Stimulated activated CD8-positive, alpha-beta memory T cell treated with anti-CD3 and anti-CD28 coated beads, Interleukin-12 subunit alpha, Interleukin-12 subunit beta, amount 100 ng/mL, for 24 hours (primary cell): ENCODE data around the gene WDR87.
"Not testable (repeated sequence)": the region's sequence is repeated elsewhere in the genome, so short reads cannot be mapped to it uniquely, and the experiment has no call there.

Experiments used
- DNase-seq: peaks from one replicate; pipeline ENCODE4 v3.0.0-alpha.2; 2020; ENCODE audit errors: extremely low read depth

WDR87 gene

DNA sequence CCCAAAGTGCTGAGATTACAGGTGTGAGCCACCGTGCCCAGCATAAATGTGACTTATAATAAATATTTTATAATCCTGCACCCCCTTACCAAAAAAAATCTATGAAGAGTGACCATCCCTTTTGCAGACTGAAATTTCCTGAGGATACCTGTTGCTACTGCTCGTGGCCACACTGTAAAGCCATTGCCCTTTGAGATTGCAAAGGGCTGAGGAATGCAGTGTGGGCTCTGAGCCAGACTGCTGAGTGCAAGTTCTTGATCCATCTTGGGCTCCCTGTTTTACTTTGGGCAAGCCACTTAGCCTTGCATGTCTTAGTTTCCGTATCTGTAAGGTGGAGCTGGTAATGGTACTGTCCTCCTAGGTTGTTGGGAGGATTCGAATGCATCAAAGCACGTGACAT is 24.0 kb upstream of the WDR87 start:
- no peak for DNase-seq

DNA sequence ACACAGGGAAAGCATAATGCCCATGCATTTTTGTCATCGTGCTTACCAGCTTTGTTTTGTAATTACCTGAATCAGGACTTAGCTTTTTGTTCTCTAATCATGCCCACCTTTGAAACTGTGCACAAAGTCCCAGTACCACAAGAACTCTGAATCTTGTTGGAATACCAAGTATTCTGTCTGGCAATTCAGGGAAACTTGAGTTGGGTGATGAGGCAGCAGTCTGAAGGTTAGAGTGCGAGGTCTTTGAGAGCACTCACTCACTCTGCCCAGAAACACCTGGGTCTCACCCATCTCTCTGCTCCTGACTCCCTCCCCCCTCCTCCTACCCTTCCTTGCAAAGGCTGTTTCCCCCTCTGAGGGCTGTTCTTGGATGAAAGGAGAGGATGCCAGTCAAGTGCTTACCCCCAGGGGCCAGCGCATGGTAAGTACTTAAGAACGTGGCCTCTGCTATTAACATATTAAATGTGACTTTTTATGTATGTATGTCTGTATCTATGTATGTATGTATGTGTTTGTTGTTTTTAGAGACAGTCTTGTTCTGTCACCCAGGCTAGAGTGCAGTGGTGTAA is 23.0 kb upstream of the WDR87 start:
- no peak for DNase-seq

DNA sequence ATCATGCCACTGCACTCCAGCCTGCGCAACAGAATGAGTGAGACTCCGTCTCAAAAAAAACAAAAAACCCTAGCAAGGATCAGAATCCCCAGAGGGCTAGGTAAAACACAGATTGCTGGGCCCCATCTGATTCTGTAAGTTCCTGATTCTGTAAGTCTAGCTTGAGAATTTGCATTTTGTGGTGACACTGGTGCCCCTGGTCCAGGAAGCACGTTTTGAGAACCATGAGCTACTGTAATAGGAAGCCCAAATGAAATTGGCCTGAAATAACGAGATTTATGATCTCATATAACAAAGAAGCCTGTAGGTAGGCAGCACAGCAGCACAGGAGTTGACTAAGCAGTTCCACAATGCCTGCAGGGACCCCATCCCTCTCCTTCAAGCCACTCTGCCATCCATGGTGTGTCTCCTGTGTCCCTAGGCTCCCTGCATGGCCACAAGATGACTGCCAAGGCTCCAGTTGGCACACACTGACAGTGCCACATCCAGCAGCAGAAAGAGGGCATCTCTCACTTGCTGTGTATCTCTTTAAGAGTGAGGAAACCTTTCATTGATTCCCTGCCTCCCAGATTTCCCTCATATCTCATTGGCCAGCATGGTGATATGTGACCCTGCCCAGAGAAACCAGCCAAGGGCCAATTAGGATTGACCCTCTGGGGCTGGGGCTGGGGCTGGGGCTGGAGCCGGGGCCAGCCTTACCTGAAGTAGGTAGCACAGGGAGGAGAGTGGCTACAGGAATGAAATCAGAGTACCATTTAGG is 22.3 kb upstream of the WDR87 start:
- DNase-seq = no peak

DNA sequence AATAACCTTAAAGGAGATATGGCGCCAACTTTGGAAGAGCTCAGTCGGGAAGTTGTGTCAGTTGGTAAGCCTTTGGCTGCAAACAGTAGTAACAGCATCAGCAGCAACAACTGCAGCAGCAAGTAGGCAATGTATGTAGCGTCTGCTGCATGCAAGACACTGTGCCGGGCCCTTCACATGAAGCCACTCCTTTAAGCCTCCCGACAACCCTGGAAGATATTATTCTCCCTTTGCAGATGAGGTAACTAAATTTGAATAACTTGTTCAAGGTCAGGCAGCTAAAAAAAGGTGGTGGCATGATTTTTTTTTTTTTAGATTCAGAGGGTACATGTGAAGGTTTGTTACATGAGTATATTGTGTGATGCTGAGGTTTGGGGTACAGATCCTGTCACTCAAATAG is 20.3 kb upstream of the WDR87 start:
- DNase-seq = no peak

DNA sequence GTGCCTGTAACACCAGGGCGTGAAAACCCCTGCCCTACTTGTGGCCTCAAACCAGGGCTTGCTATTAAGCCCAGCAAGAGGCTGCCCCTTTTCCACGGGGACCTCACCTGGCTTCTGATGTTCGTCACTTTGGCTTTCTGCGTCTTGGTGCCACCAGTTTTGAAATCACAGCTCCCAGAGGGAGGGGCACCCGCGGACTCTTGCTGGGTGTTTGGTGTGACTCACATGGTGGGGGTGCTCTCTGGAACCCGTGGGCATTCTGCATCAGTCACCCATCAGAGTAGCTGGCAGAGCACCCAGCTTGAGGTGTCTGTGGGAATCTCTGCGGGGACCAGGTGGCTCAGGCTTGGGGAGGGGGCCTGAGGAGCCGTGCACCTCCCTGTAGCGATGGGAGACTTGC is 19.9 kb upstream of the WDR87 start:
- no peak for DNase-seq

- no peak for DNase-seq
Measured at GRCh38 chr19:37925212-37925611, 18.8 kb upstream of the WDR87 start.

GRCh38 chr19:37924573-37924972 is 18.2 kb upstream of the WDR87 start:
- DNase-seq = not testable (repeated sequence)

DNA sequence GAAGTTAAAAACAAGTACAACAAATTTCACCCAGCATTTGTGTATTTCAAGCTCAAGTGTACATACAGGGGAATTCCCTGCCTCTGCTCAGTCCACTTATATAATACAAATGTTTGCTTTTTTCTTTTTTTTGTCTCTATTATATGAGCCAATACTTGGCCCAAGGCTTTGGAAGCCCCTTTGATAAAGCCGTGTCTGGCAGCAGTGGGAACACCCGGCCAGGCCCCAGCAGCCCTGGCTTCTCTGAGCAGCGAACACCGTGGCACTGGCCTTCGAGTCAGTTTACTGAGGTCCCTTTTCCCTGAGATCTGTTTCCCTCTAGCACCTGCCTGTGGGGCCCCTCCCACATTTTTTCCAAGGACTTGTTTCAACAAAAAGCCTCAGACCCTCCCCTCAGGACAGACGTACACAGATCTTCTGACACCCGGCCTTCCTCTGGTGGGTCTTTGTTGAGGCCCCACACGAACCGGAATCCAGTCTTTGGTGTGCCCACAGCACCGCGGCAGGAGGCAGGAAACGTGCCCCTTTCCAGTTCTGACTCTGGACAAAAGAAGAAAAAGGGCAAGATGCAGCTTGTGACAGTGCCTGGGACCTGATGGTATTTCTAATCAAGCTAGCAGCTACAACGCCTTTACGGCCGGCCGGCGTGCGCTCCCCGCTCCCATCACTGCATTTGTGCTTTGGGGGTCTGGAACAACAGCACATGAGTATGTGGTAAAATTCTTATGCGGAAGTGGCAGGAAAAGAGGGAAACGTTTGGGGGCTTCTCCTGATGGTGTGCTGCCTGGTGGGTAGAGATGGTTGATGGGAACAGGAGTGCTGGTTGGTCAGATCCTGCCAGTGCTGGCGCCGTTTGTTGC is 14.4 kb upstream of the WDR87 start:
- DNase-seq = no peak

DNA sequence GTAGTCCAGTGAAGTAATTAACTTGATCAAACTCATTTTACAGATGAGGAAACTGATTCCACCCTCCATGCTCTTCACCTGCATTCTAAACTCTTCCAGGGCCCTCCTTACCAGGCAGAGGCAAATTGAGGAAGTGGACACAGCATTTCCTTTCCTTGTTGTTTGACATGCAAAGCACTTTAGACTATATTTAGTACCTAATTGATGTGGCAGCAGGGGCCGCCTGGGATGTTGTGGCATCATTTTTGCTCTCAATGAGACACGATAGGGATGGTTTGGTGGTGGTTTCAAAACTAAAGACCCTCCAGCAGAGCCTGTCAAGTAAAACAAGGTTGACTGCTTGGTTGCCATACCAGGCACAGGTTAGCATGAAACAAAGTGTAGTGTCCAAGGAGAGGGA is 8.5 kb upstream of the WDR87 start:
- DNase-seq = no peak

- DNase-seq = no peak
Measured at GRCh38 chr19:37909661-37910199, 3.3 kb upstream of the WDR87 start.

DNA sequence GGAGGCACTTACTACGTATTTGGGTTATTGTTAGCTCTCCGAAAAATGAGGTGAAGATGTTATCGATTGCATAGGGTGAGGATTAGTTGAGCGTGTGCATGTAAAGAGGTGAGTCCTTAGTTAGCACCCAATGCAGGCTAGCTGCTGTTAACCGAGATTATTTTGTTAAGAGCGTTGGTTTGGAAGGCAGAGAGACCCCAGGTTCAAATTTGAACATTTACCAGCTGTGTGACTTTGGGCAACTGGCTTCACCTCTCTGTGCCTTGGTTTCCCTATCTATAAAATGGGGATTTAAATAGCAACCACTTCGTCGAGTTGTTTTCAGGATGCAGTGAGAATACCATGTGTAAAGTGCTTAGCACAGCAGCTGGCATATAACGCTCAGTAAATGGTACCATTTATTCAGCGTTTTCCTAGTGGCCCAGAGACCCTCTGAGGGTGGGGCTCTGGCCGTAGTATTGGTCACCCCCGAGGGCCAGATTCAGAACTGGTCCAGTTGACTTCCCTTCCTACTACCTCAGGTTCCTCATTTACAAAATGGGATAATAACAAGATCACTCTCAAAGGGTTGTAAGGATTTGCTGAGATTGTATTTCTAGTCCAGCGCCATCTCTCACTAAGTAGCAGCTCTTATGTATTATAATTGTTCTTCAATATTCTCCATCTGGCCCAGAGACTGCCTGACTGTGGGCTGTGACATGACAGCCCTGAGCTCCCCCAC is 1.5 kb upstream of the WDR87 start:
- no peak for DNase-seq

DNA sequence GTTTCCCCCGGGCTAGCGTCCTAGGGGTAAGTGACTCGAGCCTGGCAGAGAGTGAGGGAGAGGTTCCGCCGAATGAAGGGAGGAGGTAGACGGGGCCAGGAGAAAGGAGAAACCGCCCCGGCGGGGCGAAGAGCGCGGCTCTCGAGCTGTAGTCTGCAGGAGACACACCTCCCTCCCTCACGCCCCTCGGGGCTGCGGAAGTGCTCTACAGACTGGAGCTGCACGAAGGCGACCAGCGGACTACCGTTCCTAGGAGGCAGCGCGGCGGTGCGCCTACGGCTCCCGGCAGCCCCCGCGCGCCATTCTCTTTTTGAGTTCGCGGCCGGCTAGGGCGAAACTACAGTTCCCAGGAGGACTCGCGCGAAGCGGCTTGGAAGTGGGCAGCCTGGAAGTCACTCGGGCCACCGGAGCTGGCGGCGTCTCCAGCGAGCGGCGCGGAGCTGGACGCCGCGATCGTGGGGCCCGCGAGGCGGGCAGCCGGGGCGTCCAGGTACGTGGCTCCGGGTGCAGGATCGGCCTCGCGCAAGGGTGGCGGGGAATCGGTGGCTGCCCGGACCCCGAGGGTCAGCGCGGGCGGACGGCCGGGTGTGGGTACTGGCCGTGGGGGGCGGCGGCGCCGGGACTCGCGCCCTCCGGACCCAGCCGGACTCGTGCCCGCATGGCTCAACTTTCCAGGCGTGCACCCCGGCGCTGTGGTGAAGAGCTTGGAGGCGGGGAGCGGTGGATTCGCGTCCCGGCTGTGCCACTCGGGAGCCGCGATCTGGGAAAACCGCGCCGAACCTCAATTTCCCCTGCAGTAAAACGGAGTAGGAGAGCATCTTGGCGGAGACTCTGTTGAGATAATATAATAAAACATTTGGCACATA is 708 bp upstream of the WDR87 start, which contains the start of gene SIPA1L3:
Gene SIPA1L3 (plus strand): TSS at position 340 of the 866 bp plus-strand sequence. CDS start 174,358 bp downstream, outside the sequence.
- peak; percentile 84 for DNase-seq

DNA sequence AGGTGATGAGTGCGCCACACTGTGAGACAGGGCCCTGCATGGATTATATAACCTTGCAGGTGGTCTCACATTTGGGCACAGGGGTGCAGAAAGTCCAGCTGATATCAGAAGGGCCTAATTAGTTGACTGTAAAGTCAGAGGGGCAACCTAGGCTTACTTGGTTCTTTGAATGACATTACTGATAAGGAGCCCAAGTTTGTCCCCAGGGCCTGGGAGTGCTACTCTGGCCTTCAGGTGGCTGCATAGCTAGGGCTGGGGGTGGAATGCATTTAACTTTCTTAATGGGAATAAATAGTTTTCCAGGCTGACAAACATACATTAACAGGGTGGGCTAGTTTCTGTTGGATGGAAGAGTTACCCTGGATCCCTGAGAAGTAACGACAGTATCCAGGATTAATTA is 3.3 kb downstream of the WDR87 start:
- DNase-seq = no peak

DNA sequence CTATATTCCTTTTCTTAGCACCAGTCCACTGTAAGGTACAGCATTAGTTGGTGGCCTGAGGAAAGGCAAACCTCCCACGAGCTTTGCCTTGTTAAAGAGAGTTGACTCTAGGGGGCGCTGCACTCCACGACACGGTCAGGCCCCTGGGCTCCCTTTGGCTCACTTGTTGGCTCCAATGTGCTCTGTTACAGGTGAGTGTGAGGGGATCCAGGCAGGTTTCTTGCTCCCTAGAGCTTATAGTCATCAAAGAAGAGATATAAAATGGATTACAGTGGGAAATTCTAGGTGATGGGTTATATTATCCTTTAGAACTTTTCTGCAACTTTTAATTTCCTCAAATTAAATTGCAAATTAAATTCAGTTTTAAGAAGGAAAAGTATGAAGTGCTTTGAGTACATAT is 3.7 kb downstream of the WDR87 start:
- DNase-seq = peak; percentile 61

DNA sequence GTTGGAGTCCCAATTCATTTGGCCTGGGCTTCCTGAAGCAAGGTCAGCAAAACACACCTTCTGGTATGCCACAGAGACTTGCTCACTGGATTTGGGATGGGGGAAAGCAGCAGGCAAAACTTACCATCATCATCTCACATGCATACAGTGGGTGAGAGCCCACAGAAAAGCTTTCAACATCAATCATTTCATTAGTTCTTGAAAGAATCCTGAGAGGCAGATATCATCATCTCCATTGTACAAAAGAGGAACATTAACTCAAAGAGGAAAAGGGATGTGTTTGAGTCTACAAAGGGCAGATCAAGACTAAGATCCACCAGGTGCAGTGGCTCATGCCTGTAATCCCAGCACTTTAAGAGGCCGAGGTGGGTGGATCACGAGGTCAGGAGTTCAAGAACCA is 6.4 kb downstream of the WDR87 start:
- DNase-seq = no peak

DNA sequence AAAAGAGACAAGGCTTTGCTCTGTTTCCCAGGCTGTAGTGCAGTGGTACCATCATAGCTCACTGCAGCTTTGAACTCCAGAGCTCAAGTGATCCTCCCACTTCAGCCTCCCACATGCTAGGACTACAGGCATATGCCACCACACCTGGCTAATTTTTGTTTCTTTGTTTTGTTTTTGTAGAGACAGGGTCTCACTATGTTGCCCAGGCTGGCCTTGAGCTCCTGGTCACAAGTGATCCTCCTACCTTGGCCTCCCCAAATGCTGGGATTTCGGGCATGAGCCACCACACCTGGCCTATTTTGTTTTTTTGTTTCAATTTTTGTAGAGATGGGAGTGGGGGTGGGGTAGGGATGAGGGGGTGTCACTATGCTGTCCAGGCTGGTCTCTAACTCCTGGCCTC is 6.9 kb downstream of the WDR87 start:
- DNase-seq = no peak

GRCh38 chr19:37896180-37896579 is 10.2 kb downstream of the WDR87 start:
- DNase-seq = no peak

GRCh38 chr19:37893845-37894575 is 12.4 kb downstream of the WDR87 start:
- no peak for DNase-seq

DNA sequence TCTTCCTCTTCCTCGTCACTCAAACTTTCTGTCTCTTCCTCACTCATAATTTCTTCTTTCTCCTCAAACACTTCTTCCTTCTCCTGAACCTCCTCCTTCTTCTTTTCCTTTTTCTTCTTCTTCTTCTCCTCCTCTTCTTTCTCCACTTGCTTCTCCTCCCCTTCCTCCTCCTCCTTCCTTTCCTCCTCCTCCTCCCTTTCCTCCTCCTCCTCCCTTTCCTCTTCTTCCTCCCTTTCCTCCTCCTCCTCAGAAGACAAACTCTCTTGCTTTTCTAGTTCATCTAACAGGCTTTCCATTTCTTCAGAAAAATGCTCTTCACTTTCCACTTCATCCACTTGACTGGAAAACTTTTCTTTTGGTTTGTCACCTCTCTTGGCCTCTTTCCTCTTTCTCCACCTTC is 19.8 kb downstream of the WDR87 start:
- DNase-seq = no peak

- DNase-seq = no peak
Measured at GRCh38 chr19:37885392-37885791, 21.0 kb downstream of the WDR87 start.
